ENCODE results near the gene DPEP1. TPM values are rescaled to one million over a fixed set of nuclear protein-coding genes. Genes with fewer than 3 reads are reported as not detected.

DPEP1 gene
- total RNA-seq, 1 experiment from 2014 or later, result 1.1 TPM

GRCh38 chr16:89639385-89639784, 25.9 kb downstream of the DPEP1 start:
- TF ChIP-seq, protein P1, sequence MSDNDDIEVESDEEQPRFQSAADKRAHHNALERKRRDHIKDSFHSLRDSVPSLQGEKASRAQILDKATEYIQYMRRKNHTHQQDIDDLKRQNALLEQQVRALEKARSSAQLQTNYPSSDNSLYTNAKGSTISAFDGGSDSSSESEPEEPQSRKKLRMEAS (IDR thresholded peaks at IDR 0.05), result no peak
- no peak for TF ChIP-seq SRF (IDR thresholded peaks at IDR 0.05; ENCODE audit: low read depth)
- no peak for TF ChIP-seq ELF1 (IDR thresholded peaks at IDR 0.05; ENCODE audit: borderline replicate concordance, low read depth)
- TF ChIP-seq CTCF (IDR thresholded peaks at IDR 0.05 in 2 of 3, conservative IDR thresholded peaks at IDR 0.05 in 1 of 3; ENCODE audit: borderline replicate concordance in 1 of 3, insufficient read depth in 1 of 3, low read depth in 2 of 3, low read length in 2 of 3), result no peak
- no peak for TF ChIP-seq EGR1 (IDR thresholded peaks at IDR 0.05; ENCODE audit: low read depth)
- TF ChIP-seq TCF7L2 (IDR thresholded peaks at IDR 0.05; ENCODE audit: borderline replicate concordance, extremely low read depth, insufficient read depth, insufficient read length), result no peak
- no peak for TF ChIP-seq FOSL1 (IDR thresholded peaks at IDR 0.05; ENCODE audit: low read depth)
- TF ChIP-seq JUND (IDR thresholded peaks at IDR 0.05), result no peak
- Histone ChIP-seq H3K4me1 (ENCODE audit: control insufficient read depth in 1 of 2, insufficient read depth in 2 of 2, low read length in 2 of 2) (peaks cover 8 to 23% of the 10 kb centered on the region in 2 experiments; a peak in 3 of 4 replicates), H3K9me3 (ENCODE audit: control insufficient read depth in 1 of 2, insufficient read depth in 1 of 2, low read depth in 1 of 2, low read length in 2 of 2) (no peaks in the 10 kb centered on the region), H3K27ac (ENCODE audit: low read depth, low read length) (no peak overlapping the region), H3K4me2 (ENCODE audit: low read length) (no peak overlapping the region), H2AFZ (ENCODE audit: low read depth, low read length, poor library complexity, severe bottlenecking) (no peak overlapping the region), H3K9ac (ENCODE audit: low read length) (no peak overlapping the region), H3K9me2 (ENCODE audit: insufficient read depth) (no peaks in the 10 kb centered on the region), H3K4me3 (replicated peaks in 1 of 2; ENCODE audit: low read depth in 1 of 2, low read length in 2 of 2) (no peak overlapping the region), H4K20me1 (ENCODE audit: insufficient read depth) (no peaks in the 10 kb centered on the region), H3K79me2 (ENCODE audit: insufficient read depth, low read length) (no peaks in the 10 kb centered on the region), H3K27me3 (ENCODE audit: insufficient read depth, low read length) (peaks cover 11% of the 10 kb centered on the region), H3K36me3 (ENCODE audit: control insufficient read depth in 1 of 2, insufficient read depth in 2 of 2, low read length in 2 of 2) (no peaks in the 10 kb centered on the region)
- POLR2A ChIA-PET, result no interaction called here
- no TSS peak for BruUV-seq (replicated peaks)
- DNase-seq (ENCODE audit: low read depth, low spot score) (no peak), ATAC-seq (no peak)
- intact Hi-C loops (cut with micrococcal nuclease), result no loop called here
- RAD21 ChIA-PET (ENCODE audit: low non-redundant PET in 1 of 2, low total read pairs in 2 of 2, uncharacterized antibody in 2 of 2, unreplicated experiment in 2 of 2), result interaction anchor here (0.6 to 0.9 kb wide), 2 partner anchors 40 to 94 kb away, joined by 3 read pairs; no protein-coding TSS in a partner anchor
- CTCF ChIA-PET, result interaction anchor here (1.2 kb wide), 1 partner anchor 74 kb away, joined by 3 read pairs; no protein-coding TSS in a partner anchor
